ENCODE results near the gene KCNQ1. TPM values are rescaled to one million over a fixed set of nuclear protein-coding genes. Genes with fewer than 3 reads are reported as not detected.

Gene KCNQ1
- total RNA-seq, 6 donors from 2014 or later: 18.0 to 45.4 (median 32.7) TPM

- Histone ChIP-seq H3K4me1 (peaks cover 0 to 3% (median 0%) of the 10 kb centered on the region in 4 donors), H3K27me3 (no peaks in the 10 kb centered on the region), H3K4me3 (no peak overlapping the region), H3K27ac (no peak overlapping the region), H3K36me3 (no peaks in the 10 kb centered on the region), H3K9me3 (no peaks in the 10 kb centered on the region)
- 74 to 76% methylated on average over 18 to 26 of the region's 27 CpGs for WGBS, 2 donors
- no peak for TF ChIP-seq EP300 (IDR thresholded peaks at IDR 0.05)
- TF ChIP-seq CTCF (IDR thresholded peaks at IDR 0.05): no peak
- no peak for TF ChIP-seq POLR2AphosphoS5 (IDR thresholded peaks at IDR 0.05)
- TF ChIP-seq POLR2A (IDR thresholded peaks at IDR 0.05): no peak
- peak in 1 of 2 donors; percentile 71 for DNase-seq
- ATAC-seq (ENCODE audit: low FRiP score in 2 of 2): peak in 1 of 2 donors; percentile 77
Measured at GRCh38 chr11:2725368-2726300, 280.8 kb downstream of the KCNQ1 start.

- Histone ChIP-seq H3K36me3 (no peaks in the 10 kb centered on the region), H3K4me1 (peaks cover 0 to 3% (median 0%) of the 10 kb centered on the region in 4 donors), H3K4me3 (no peak overlapping the region), H3K27ac (no peak overlapping the region), H3K9me3 (no peaks in the 10 kb centered on the region), H3K27me3 (no peaks in the 10 kb centered on the region)
- WGBS, 2 donors: 89 to 100% methylated on average over 3 to 4 of the region's 4 CpGs
- DNase-seq (no peak), ATAC-seq (ENCODE audit: low FRiP score in 2 of 2) (no peak)
- TF ChIP-seq POLR2AphosphoS5 (IDR thresholded peaks at IDR 0.05): no peak
- TF ChIP-seq CTCF (IDR thresholded peaks at IDR 0.05): no peak
- no peak for TF ChIP-seq EP300 (IDR thresholded peaks at IDR 0.05)
- TF ChIP-seq POLR2A (IDR thresholded peaks at IDR 0.05): no peak
Measured at GRCh38 chr11:2726964-2727363, 282.2 kb downstream of the KCNQ1 start.

- Histone ChIP-seq H3K9me3 (no peaks in the 10 kb centered on the region), H3K36me3 (no peaks in the 10 kb centered on the region), H3K27me3 (no peaks in the 10 kb centered on the region), H3K27ac (no peak overlapping the region), H3K4me1 (peaks cover 0 to 3% (median 0%) of the 10 kb centered on the region in 4 donors), H3K4me3 (no peak overlapping the region)
- no peak for ATAC-seq (ENCODE audit: low FRiP score in 2 of 2)
- no peak for TF ChIP-seq CTCF (IDR thresholded peaks at IDR 0.05)
- TF ChIP-seq EP300 (IDR thresholded peaks at IDR 0.05): no peak
- TF ChIP-seq POLR2A (IDR thresholded peaks at IDR 0.05): no peak
- no peak for TF ChIP-seq POLR2AphosphoS5 (IDR thresholded peaks at IDR 0.05)
- peak in 1 of 2 donors; percentile 50 for DNase-seq
- WGBS, 2 donors: 85 to 91% methylated on average over 13 to 15 of the region's 17 CpGs
Measured at GRCh38 chr11:2728128-2728662, 283.4 kb downstream of the KCNQ1 start.

DNA sequence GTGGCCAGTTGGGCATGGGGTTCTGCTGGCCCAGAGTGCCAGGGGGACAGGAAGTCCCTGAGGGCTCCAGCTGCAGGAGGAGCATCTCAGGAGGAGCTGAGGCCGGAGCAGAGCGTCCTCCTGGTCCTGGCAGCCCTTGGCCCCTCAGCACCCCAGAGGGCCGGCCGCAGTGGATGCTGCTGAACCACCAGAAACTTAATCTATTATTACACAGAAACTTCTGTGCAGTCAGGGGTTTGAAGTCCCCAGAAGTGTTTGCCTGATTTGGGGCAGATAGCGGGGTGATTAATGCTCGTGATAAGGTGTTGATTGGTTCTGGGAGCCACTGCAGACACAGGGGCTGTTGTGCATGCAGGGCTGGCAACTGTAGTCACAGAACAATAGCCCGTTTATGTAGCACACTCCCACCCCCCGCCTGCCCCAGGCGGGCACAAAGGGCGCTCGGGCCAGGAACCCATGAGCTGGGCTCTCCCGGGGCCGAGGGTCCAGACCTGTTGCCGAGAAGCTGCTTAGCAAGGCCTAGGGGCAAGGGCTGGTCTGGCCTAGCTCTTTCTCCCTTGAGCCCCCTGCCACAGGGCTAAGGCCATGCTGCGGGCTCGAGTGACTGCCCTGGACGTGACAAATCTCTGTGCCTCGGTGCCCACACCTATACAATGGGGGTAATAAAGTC lies 284.0 kb downstream of the KCNQ1 start:
- H3K9me3 ChIP-seq: no peaks in the 10 kb centered on the region
- no peaks in the 10 kb centered on the region for H3K36me3 ChIP-seq
- ATAC-seq (ENCODE audit: low FRiP score in 2 of 2) (no peak), DNase-seq (peak in 1 of 2 donors; percentile 75)
- no peaks in the 10 kb centered on the region for H3K27me3 ChIP-seq
- no peak overlapping the region for H3K27ac ChIP-seq
- H3K4me1 ChIP-seq: peaks cover 0 to 3% (median 0%) of the 10 kb centered on the region in 4 donors
- no peak overlapping the region for H3K4me3 ChIP-seq
- 79 to 89% methylated on average over 6 to 15 of the region's 18 CpGs for WGBS, 2 donors
- TF ChIP-seq POLR2AphosphoS5 (IDR thresholded peaks at IDR 0.05) (no peak), CTCF (IDR thresholded peaks at IDR 0.05) (no peak), POLR2A (IDR thresholded peaks at IDR 0.05) (no peak), EP300 (IDR thresholded peaks at IDR 0.05) (no peak)

All from upper lobe of left lung (tissue), 6 donors.